ENCODE measurements around the gene CAPRIN1. TPM values are rescaled to one million over a fixed set of nuclear protein-coding genes. Genes with fewer than 3 reads are reported as not detected.

CAPRIN1 gene
- total RNA-seq, 1 experiment from 2014 or later, result 219 TPM

GRCh38 chr11:34012734-34013133 lies 38.8 kb upstream of the CAPRIN1 start:
- no peaks in the 10 kb centered on the region for H3K27me3 Mint-ChIP-seq (ENCODE audit: insufficient read depth, unreplicated experiment)
- H3K4me1 Mint-ChIP-seq (ENCODE audit: insufficient read depth, unreplicated experiment), result no peaks in the 10 kb centered on the region
- no peak for DNase-seq (ENCODE audit: unreplicated experiment)
- no peaks in the 10 kb centered on the region for H3K9me3 Mint-ChIP-seq (ENCODE audit: unreplicated experiment)
- intact Hi-C loops (cut with micrococcal nuclease), result no loop called here
- H3K4me3 Mint-ChIP-seq (ENCODE audit: unreplicated experiment), result no peak overlapping the region
- no TSS peak for BruUV-seq (replicated peaks)
- no peak for TF ChIP-seq CTCF (IDR thresholded peaks at IDR 0.05; ENCODE audit: unreplicated experiment)
- ChIA-PET CTCF (interaction anchor here (0.6 to 1.2 kb wide), 2 partner anchors 14 to 16 kb away, joined by 3 read pairs; no protein-coding TSS in a partner anchor), POLR2A (no interaction called here)
- H3K36me3 Mint-ChIP-seq (ENCODE audit: insufficient read depth, unreplicated experiment), result no peaks in the 10 kb centered on the region
- H3K27ac Mint-ChIP-seq (ENCODE audit: low read depth, unreplicated experiment), result no peak overlapping the region

GRCh38 chr11:34013898-34014571 lies 37.5 kb upstream of the CAPRIN1 start:
- no peaks in the 10 kb centered on the region for H3K9me3 Mint-ChIP-seq (ENCODE audit: unreplicated experiment)
- POLR2A ChIA-PET, result interaction anchor here (0.6 kb wide), 1 partner anchor 341 kb away, joined by 3 read pairs; no protein-coding TSS in a partner anchor
- TF ChIP-seq CTCF (IDR thresholded peaks at IDR 0.05; ENCODE audit: unreplicated experiment), result no peak
- no peak for DNase-seq (ENCODE audit: unreplicated experiment)
- no peaks in the 10 kb centered on the region for H3K4me1 Mint-ChIP-seq (ENCODE audit: insufficient read depth, unreplicated experiment)
- no peak overlapping the region for H3K27ac Mint-ChIP-seq (ENCODE audit: low read depth, unreplicated experiment)
- CTCF ChIA-PET, result interaction anchor here (0.6 kb wide), 1 partner anchor 26 kb away, joined by 5 read pairs; no protein-coding TSS in a partner anchor
- intact Hi-C loops (cut with micrococcal nuclease), result no loop called here
- BruUV-seq (replicated peaks), result no TSS peak
- no peaks in the 10 kb centered on the region for H3K36me3 Mint-ChIP-seq (ENCODE audit: insufficient read depth, unreplicated experiment)
- no peak overlapping the region for H3K4me3 Mint-ChIP-seq (ENCODE audit: unreplicated experiment)
- H3K27me3 Mint-ChIP-seq (ENCODE audit: insufficient read depth, unreplicated experiment), result no peaks in the 10 kb centered on the region

GRCh38 chr11:34021977-34022735 lies 29.4 kb upstream of the CAPRIN1 start:
- CTCF ChIA-PET, result interaction anchor here (0.7 kb wide), 2 partner anchors 13 to 185 kb away, joined by 3 read pairs; no protein-coding TSS in a partner anchor

More at GRCh38 chr11:34021977-34022735, 29.4 kb upstream of the CAPRIN1 start:
- no peak for DNase-seq (ENCODE audit: unreplicated experiment)
- intact Hi-C loops (cut with micrococcal nuclease), result no loop called here
- POLR2A ChIA-PET, result no interaction called here
- no peak overlapping the region for H3K4me3 Mint-ChIP-seq (ENCODE audit: unreplicated experiment)
- no peak for TF ChIP-seq CTCF (IDR thresholded peaks at IDR 0.05; ENCODE audit: unreplicated experiment)
- BruUV-seq (replicated peaks), result no TSS peak
- no peaks in the 10 kb centered on the region for H3K36me3 Mint-ChIP-seq (ENCODE audit: insufficient read depth, unreplicated experiment)
- H3K4me1 Mint-ChIP-seq (ENCODE audit: insufficient read depth, unreplicated experiment), result no peaks in the 10 kb centered on the region
- no peak overlapping the region for H3K27ac Mint-ChIP-seq (ENCODE audit: low read depth, unreplicated experiment)
- no peaks in the 10 kb centered on the region for H3K27me3 Mint-ChIP-seq (ENCODE audit: insufficient read depth, unreplicated experiment)
- no peaks in the 10 kb centered on the region for H3K9me3 Mint-ChIP-seq (ENCODE audit: unreplicated experiment)
